H1 (cell line): ENCODE measurements around the gene NEUROG1. TPM values are rescaled to one million over a fixed set of nuclear protein-coding genes. Genes with fewer than 3 reads are reported as not detected.

Experiments used
- CTCF ChIA-PET: fragments of 300-600 bp; sonication (Branson Sonifier 250); formaldehyde crosslinking; loops from one replicate; lab custom pipeline; 2021; ENCODE audit not compliant: partially characterized antibody; lab: Charles Lee
- POLR2A ChIA-PET: fragments of 300-600 bp; sonication (Branson Sonifier 250); formaldehyde crosslinking; loops from one replicate; lab custom pipeline; 2021; ENCODE audit warnings: inconsistent platforms; ENCODE audit not compliant: partially characterized antibody; lab: Charles Lee
- DNase-seq, 2 experiments: peaks; one replicate each; pipeline versions ENCODE4 v3.0.0 to v3.0.0-alpha.2; 2010 to 2022; ENCODE audit warnings: low spot score in 2 of 2, low read depth in 1 of 2, mixed read lengths in 1 of 2
- FAIRE-seq: peaks from 2 replicates; lab custom pipeline; 2011; peaks lifted over from hg19 to GRCh38; lab: Jason Lieb, UNC
- H2AFZ ChIP-seq: 2 replicates; pipeline ENCODE4 v1.8.1; 2012; ENCODE audit warnings: low read length, inconsistent platforms
- H2AK5ac ChIP-seq: 2 replicates; pipeline ENCODE4 v1.6.1; 2013; ENCODE audit warnings: low read depth, low read length
- H2BK120ac ChIP-seq: replicated peaks from 2 replicates; pipeline ENCODE3; 2013; ENCODE audit warnings: low read depth, low read length, inconsistent platforms
- H2BK12ac ChIP-seq: 2 replicates; pipeline ENCODE4 v1.6.1; 2013; ENCODE audit warnings: low read depth, low read length
- H2BK15ac ChIP-seq: 2 replicates; pipeline ENCODE4 v1.6.1; 2013; ENCODE audit warnings: low read length
- H2BK20ac ChIP-seq: 2 replicates; pipeline ENCODE4 v1.6.1; 2013; ENCODE audit warnings: low read length
- H2BK5ac ChIP-seq: 2 replicates; pipeline ENCODE4 v1.6.1; 2013; ENCODE audit warnings: low read depth, low read length
- H3K14ac ChIP-seq: 2 replicates; pipeline ENCODE4 v1.6.1; 2013; ENCODE audit warnings: inconsistent platforms; ENCODE audit not compliant: insufficient read length
- H3K18ac ChIP-seq: 2 replicates; pipeline ENCODE4 v1.6.1; 2013; ENCODE audit warnings: low read length; ENCODE audit errors: extremely low read depth
- H3K23ac ChIP-seq: 2 replicates; pipeline ENCODE4 v1.6.1; 2013; ENCODE audit warnings: inconsistent platforms; ENCODE audit not compliant: insufficient read length
- H3K23me2 ChIP-seq: 2 replicates; pipeline ENCODE4 v1.6.1; 2013; ENCODE audit warnings: low read depth, low read length
- H3K27ac ChIP-seq: 2 replicates; pipeline ENCODE4 v1.6.1; 2011; ENCODE audit warnings: low read depth, low read length, inconsistent platforms
- H3K27me3 ChIP-seq, 4 experiments: replicated peaks in 1 of 4; 1 replicate in 1 of 4; 2 replicates in 3 of 4; pipeline versions ENCODE4 v1.6.1 to v1.8.1; 2011 to 2013; ENCODE audit warnings: low read length in 3 of 4, mild to moderate bottlenecking in 3 of 4, inconsistent platforms in 2 of 4, mixed read lengths in 2 of 4, moderate library complexity in 1 of 4; ENCODE audit not compliant: control insufficient read depth in 3 of 4, insufficient read depth in 3 of 4; ENCODE audit errors: extremely low read depth in 1 of 4
- H3K36me3 ChIP-seq, 4 experiments: 2 replicates each; pipeline versions ENCODE4 v1.6.1 to v1.8.1; 2011 to 2013; ENCODE audit warnings: mild to moderate bottlenecking in 4 of 4, low read length in 3 of 4, moderate library complexity in 2 of 4, control low read depth in 1 of 4, inconsistent platforms in 1 of 4; ENCODE audit not compliant: insufficient read depth in 4 of 4, control insufficient read depth in 2 of 4
- H3K4ac ChIP-seq: replicated peaks from 2 replicates; pipeline ENCODE3; 2013; ENCODE audit warnings: low read length, low read depth, mixed read lengths, inconsistent platforms; ENCODE audit not compliant: insufficient read length
- H3K4me1 ChIP-seq, 4 experiments: replicated peaks in 1 of 4; 1 replicate in 1 of 4; 2 replicates in 3 of 4; pipeline versions ENCODE4 v1.6.1 to v1.8.1; 2011 to 2013; ENCODE audit warnings: low read length in 3 of 4, inconsistent platforms in 2 of 4, mixed read lengths in 1 of 4; ENCODE audit not compliant: insufficient read depth in 4 of 4, control insufficient read depth in 3 of 4
- H3K4me2 ChIP-seq, 2 experiments: 2 replicates each; pipeline versions ENCODE4 v1.6.1 to v1.8.1; 2011 to 2013; ENCODE audit warnings: low read depth in 2 of 2, low read length in 2 of 2, control low read depth in 1 of 2, inconsistent platforms in 1 of 2, mild to moderate bottlenecking in 1 of 2; ENCODE audit not compliant: insufficient read depth in 1 of 2
- H3K4me3 ChIP-seq, 4 experiments: fragments of 200-600, 300-600 bp in 1 of 4; sonication (generic), shearing (Covaris generic), sonication (Bioruptor Twin) in 1 of 4; 2 replicates each; pipeline versions ENCODE4 v1.5.1 to v1.8.1; 2011 to 2016; ENCODE audit warnings: low read length in 4 of 4, low read depth in 3 of 4, control low read depth in 2 of 4, inconsistent platforms in 2 of 4, mild to moderate bottlenecking in 2 of 4, mixed read lengths in 1 of 4, moderate library complexity in 1 of 4; ENCODE audit not compliant: insufficient read depth in 2 of 4; ENCODE audit errors: extremely low read depth in 1 of 4
- H3K56ac ChIP-seq: replicated peaks from 2 replicates; pipeline ENCODE3; 2013; ENCODE audit warnings: low read depth, mild to moderate bottlenecking, mixed read lengths, low read length, inconsistent platforms; ENCODE audit not compliant: insufficient read length
- H3K79me1 ChIP-seq: 2 replicates; pipeline ENCODE4 v1.6.1; 2013; ENCODE audit warnings: low read depth, low read length, control low read depth
- H3K79me2 ChIP-seq, 2 experiments: 2 replicates each; pipeline versions ENCODE4 v1.6.1 to v1.8.1; 2012 to 2013; ENCODE audit warnings: low read length in 2 of 2, mild to moderate bottlenecking in 2 of 2, inconsistent platforms in 1 of 2; ENCODE audit not compliant: insufficient read depth in 2 of 2, control insufficient read depth in 1 of 2
- H3K9ac ChIP-seq, 4 experiments: replicated peaks in 1 of 4; 1 replicate in 1 of 4; 2 replicates in 3 of 4; pipeline versions ENCODE4 v1.6.1 to v1.8.1; 2011 to 2013; ENCODE audit warnings: low read depth in 3 of 4, low read length in 3 of 4, control low read depth in 2 of 4, mild to moderate bottlenecking in 2 of 4, moderate library complexity in 2 of 4, inconsistent platforms in 1 of 4; ENCODE audit errors: extremely low read depth in 1 of 4
- H3K9me3 ChIP-seq, 2 experiments: 2 replicates each; pipeline versions ENCODE4 v1.6.1 to v1.8.1; 2012 to 2013; ENCODE audit warnings: mild to moderate bottlenecking in 2 of 2, moderate library complexity in 2 of 2, control low read depth in 1 of 2, inconsistent platforms in 1 of 2, low read depth in 1 of 2, low read length in 1 of 2, mixed read lengths in 1 of 2; ENCODE audit not compliant: insufficient read depth in 2 of 2
- H4K20me1 ChIP-seq, 2 experiments: replicated peaks in 1 of 2; 2 replicates each; pipeline versions ENCODE3 to v1.8.1; 2011 to 2013; ENCODE audit warnings: inconsistent platforms in 2 of 2, low read length in 2 of 2, mild to moderate bottlenecking in 1 of 2; ENCODE audit not compliant: insufficient read depth in 2 of 2, control insufficient read depth in 1 of 2
- H4K5ac ChIP-seq: 2 replicates; pipeline ENCODE4 v1.6.1; 2013; ENCODE audit warnings: low read length, low read depth, mixed read lengths, inconsistent platforms; ENCODE audit not compliant: insufficient read length
- H4K8ac ChIP-seq: 2 replicates; pipeline ENCODE4 v1.8.0; 2013; ENCODE audit warnings: mild to moderate bottlenecking, moderate library complexity, low read length, inconsistent platforms; ENCODE audit not compliant: insufficient read depth; ENCODE audit errors: extremely low read depth
- H4K91ac ChIP-seq: replicated peaks from 2 replicates; pipeline ENCODE3; 2013; ENCODE audit warnings: low read length, mixed read lengths, inconsistent platforms; ENCODE audit not compliant: insufficient read length
- CEBPB ChIP-seq: IDR thresholded peaks from 2 replicates; pipeline ENCODE4 v1.6.1; 2012; ENCODE audit warnings: low read depth, low read length
- CHD2 ChIP-seq: IDR thresholded peaks from 2 replicates; pipeline ENCODE4 v1.6.1; 2012; ENCODE audit warnings: low read length, improper control_type of control experiment
- CTBP2 ChIP-seq: IDR thresholded peaks from 2 replicates; pipeline ENCODE4 v1.7.0; 2011; ENCODE audit warnings: borderline replicate concordance, mild to moderate bottlenecking, moderate library complexity, mixed read lengths, low read length; ENCODE audit not compliant: insufficient read depth, insufficient read length
- EGR1 ChIP-seq: IDR thresholded peaks from 2 replicates; pipeline ENCODE4 v1.6.1; 2011; ENCODE audit warnings: low read depth, low read length, borderline replicate concordance
- EP300 ChIP-seq, 2 experiments: IDR thresholded peaks; 1 replicate in 1 of 2; 2 replicates in 1 of 2; pipeline ENCODE4 v1.6.1; 2011 to 2012; ENCODE audit warnings: low read depth in 2 of 2, low read length in 2 of 2, mild to moderate bottlenecking in 2 of 2, borderline replicate concordance in 1 of 2, inconsistent platforms in 1 of 2, moderate library complexity in 1 of 2
- JUN ChIP-seq: IDR thresholded peaks from 2 replicates; pipeline ENCODE4 v1.6.1; 2011; ENCODE audit warnings: low read depth, mild to moderate bottlenecking, improper control_type of control experiment, low read length
- JUND ChIP-seq: IDR thresholded peaks from 2 replicates; pipeline ENCODE4 v1.6.1; 2011; ENCODE audit warnings: mild to moderate bottlenecking, improper control_type of control experiment, low read length
- POLR2A ChIP-seq, 2 experiments: IDR thresholded peaks; 1 replicate in 1 of 2; 2 replicates in 1 of 2; pipeline ENCODE4 v1.6.1; 2011; ENCODE audit warnings: low read depth in 2 of 2, low read length in 2 of 2, mild to moderate bottlenecking in 2 of 2; ENCODE audit errors: control extremely low read depth in 1 of 2
- POU5F1 ChIP-seq: IDR thresholded peaks from 2 replicates; pipeline ENCODE4 v1.6.1; 2011; ENCODE audit warnings: low read depth, mild to moderate bottlenecking, low read length, moderate library complexity
- RBBP5 ChIP-seq: IDR thresholded peaks from 2 replicates; pipeline ENCODE4 v1.7.1; 2012; ENCODE audit warnings: low read depth, mild to moderate bottlenecking, inconsistent platforms, low read length, moderate library complexity, borderline replicate concordance
- SUZ12 ChIP-seq: fragments of 200-600 bp; sonication (generic); IDR thresholded peaks from 2 replicates; pipeline ENCODE4 v1.6.1; 2012; ENCODE audit warnings: mild to moderate bottlenecking, inconsistent platforms, low read length, moderate library complexity, mixed read lengths
- TAF1 ChIP-seq: IDR thresholded peaks from 2 replicates; pipeline ENCODE4 v1.6.1; 2011; ENCODE audit warnings: mild to moderate bottlenecking, low read depth, low read length
- TBP ChIP-seq: IDR thresholded peaks from 2 replicates; pipeline ENCODE4 v1.6.1; 2011; ENCODE audit warnings: low read depth, low read length, improper control_type of control experiment
- TEAD4 ChIP-seq: IDR thresholded peaks from 2 replicates; pipeline ENCODE4 v1.6.1; 2012; ENCODE audit warnings: low read depth, low read length, inconsistent platforms, mixed read lengths
- ZNF274 ChIP-seq: IDR thresholded peaks from 2 replicates; pipeline ENCODE4 v1.7.0; 2012; ENCODE audit warnings: low read length, borderline replicate concordance; ENCODE audit errors: extremely low read depth
- WGBS, 2 experiments: shearing (Covaris generic) in 1 of 2; methylation state at CpG; one replicate each; pipeline versions ENCODE4 v1.1.6 to v1.1.7; 2013 to 2015; ENCODE audit warnings: low lambda C conversion rate in 2 of 2, mixed read lengths in 2 of 2, inconsistent platforms in 1 of 2, low coverage in 1 of 2, missing lambda C conversion rate in 1 of 2; ENCODE audit not compliant: insufficient replicate concordance in 2 of 2, insufficient coverage in 1 of 2, insufficient read length in 1 of 2; ENCODE audit errors: extremely low coverage in 1 of 2, missing lambda C conversion rate in 1 of 2; 5-methylcytosine and 5-hydroxymethylcytosine counted together
- polyA plus RNA-seq, 7 experiments: library from polyadenylated mRNA; depleted of rRNA in 3 of 7; stranded (reverse) in 5 of 7; unstranded in 2 of 7; fragments of >200 nt in 5 of 7; fragments of 200-250 nt in 2 of 7; gene quantifications; 1 replicate in 5 of 7; 2 replicates in 1 of 7; 4 replicates in 1 of 7; pipeline versions ENCODE4 v1.2.1 to v1.2.3, GENCODE V29; 2011 to 2013; ENCODE audit warnings: missing spikeins in 2 of 7, mixed read lengths in 2 of 7
- total RNA-seq: library from RNA; stranded (reverse); fragmentation: NEBNext Ultra II Directional; extraction: Animal tissue kit (Norgen Biotek cat#: 25700); gene quantifications from 2 replicates; pipeline ENCODE4 v1.2.1, GENCODE V29; 2021

Gene NEUROG1
- total and polyA plus RNA-seq, 2 of the 8 experiments (the other 6 are each of a cell fraction or from before 2014, with no cell fraction given) = not detected

DNA sequence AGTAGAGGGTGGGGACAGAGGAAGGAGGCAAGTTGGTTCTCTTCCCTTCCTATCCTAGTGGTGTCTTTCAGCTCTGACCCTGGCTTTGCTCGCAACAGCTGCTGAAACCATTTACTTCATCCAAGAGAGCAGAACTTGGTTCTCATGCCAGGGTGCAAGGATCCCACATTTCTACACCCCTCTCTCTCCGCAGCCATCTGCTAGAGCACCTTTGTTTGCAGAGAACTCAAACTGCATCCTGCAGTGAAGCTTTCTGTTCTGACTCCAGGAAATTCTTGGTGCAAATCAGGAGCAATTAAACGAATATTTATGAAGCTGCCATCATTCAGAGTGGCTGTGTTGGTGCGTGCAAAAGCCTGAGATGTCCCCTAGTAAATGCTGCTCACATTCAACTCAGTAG is 31.9 kb downstream of the NEUROG1 start:
- FAIRE-seq = no peak
- POLR2A ChIA-PET = no interaction called here
- 63% methylated on average over 4 of the region's 4 CpGs; no CpG with 5 or more reads in 1 of the 2 experiments for WGBS, 2 experiments
- TF ChIP-seq RBBP5 (no peak), TAF1 (no peak), ZNF274 (no peak), TBP (no peak), CEBPB (no peak), TEAD4 (no peak), EGR1 (no peak), EP300 (IDR thresholded peaks at IDR 0.05; ENCODE audit: borderline replicate concordance in 1 of 2, low read depth in 2 of 2, low read length in 2 of 2) (no peak), JUN (no peak), POLR2A (IDR thresholded peaks at IDR 0.05; ENCODE audit: control extremely low read depth in 1 of 2, low read depth in 2 of 2, low read length in 2 of 2) (no peak), JUND (no peak), CTBP2 (no peak), CHD2 (no peak), POU5F1 (no peak), SUZ12 (no peak)

More for the DNA sequence above, 31.9 kb downstream of the NEUROG1 start:
- Histone ChIP-seq H3K9me3 (no peaks in the 10 kb centered on the region), H3K4ac (no peak overlapping the region), H2BK120ac (no peak overlapping the region), H3K23me2 (no peaks in the 10 kb centered on the region), H3K27me3 (peaks cover 3 to 43% (median 25%) of the 10 kb centered on the region in 4 experiments), H3K4me1 (peaks cover 0 to 10% (median 2%) of the 10 kb centered on the region in 4 experiments; a peak in 5 of 7 replicates), H3K27ac (no peak overlapping the region), H2BK12ac (no peak overlapping the region), H2AK5ac (no peak overlapping the region), H3K79me1 (no peaks in the 10 kb centered on the region), H3K56ac (no peak overlapping the region), H3K9ac (no peak overlapping the region), H2AFZ (no peak overlapping the region), H3K79me2 (no peaks in the 10 kb centered on the region), H4K20me1 (no peaks in the 10 kb centered on the region), H2BK5ac (no peak overlapping the region), H3K36me3 (no peaks in the 10 kb centered on the region), H3K14ac (no peak overlapping the region), H4K5ac (no peak overlapping the region), H2BK20ac (no peak overlapping the region), H3K4me2 (no peak overlapping the region), H3K4me3 (no peak overlapping the region), H4K91ac (no peak overlapping the region), H3K18ac (no peak overlapping the region), H4K8ac (no peak overlapping the region), H3K23ac (no peak overlapping the region), H2BK15ac (no peak overlapping the region)
- CTCF ChIA-PET = interaction anchor here (0.7 to 1.5 kb wide), 5 partner anchors 9 to 47 kb away, joined by 3 to 4 read pairs (median 4); no protein-coding TSS in a partner anchor
- DNase-seq = no peak
